Small intestine (tissue), 7 donors: ENCODE results near the gene HES2. TPM values are rescaled to one million over a fixed set of nuclear protein-coding genes. Genes with fewer than 3 reads are reported as not detected.
"Not testable (repeated sequence)": the region's sequence is repeated elsewhere in the genome, so short reads cannot be mapped to it uniquely, and the experiment has no call there.

Source experiments
- DNase-seq, 2 donors: peaks; one replicate each; pipeline versions ENCODE4 v3.0.0 to v3.0.0-alpha.2; 2013
- FAIRE-seq: peaks from 2 replicates; lab custom pipeline; 2012; peaks lifted over from hg19 to GRCh38; lab: Jason Lieb, UNC
- H3K27ac ChIP-seq, 3 donors: one replicate each; pipeline ENCODE4 v1.5.1; 2013; ENCODE audit warnings: low read length in 2 of 3, mild to moderate bottlenecking in 2 of 3, control low read depth in 1 of 3, inconsistent platforms in 1 of 3, low read depth in 1 of 3, moderate library complexity in 1 of 3
- H3K27me3 ChIP-seq, 3 donors: one replicate each; pipeline ENCODE4 v1.6.1; 2013; ENCODE audit warnings: low read length in 3 of 3, inconsistent platforms in 1 of 3; ENCODE audit not compliant: control insufficient read depth in 3 of 3, insufficient read depth in 3 of 3
- H3K36me3 ChIP-seq, 3 donors: one replicate each; pipeline ENCODE4 v1.6.1; 2013; ENCODE audit warnings: low read length in 3 of 3, inconsistent platforms in 1 of 3, low read depth in 1 of 3, mild to moderate bottlenecking in 1 of 3, moderate library complexity in 1 of 3; ENCODE audit not compliant: control insufficient read depth in 3 of 3, insufficient read depth in 2 of 3
- H3K4me1 ChIP-seq, 3 donors: one replicate each; pipeline ENCODE4 v1.6.1; 2013; ENCODE audit warnings: low read length in 2 of 3, inconsistent platforms in 1 of 3, low read depth in 1 of 3, mild to moderate bottlenecking in 1 of 3, moderate library complexity in 1 of 3; ENCODE audit not compliant: control insufficient read depth in 3 of 3, insufficient read depth in 2 of 3
- H3K4me3 ChIP-seq, 3 donors: one replicate each; pipeline ENCODE4 v1.5.1; 2013; ENCODE audit warnings: low read length in 3 of 3, control low read depth in 1 of 3, inconsistent platforms in 1 of 3, low read depth in 1 of 3, mild to moderate bottlenecking in 1 of 3, moderate library complexity in 1 of 3
- H3K9me3 ChIP-seq, 2 donors: one replicate each; pipeline ENCODE4 v1.6.1; 2013; ENCODE audit warnings: low read depth in 1 of 2, low read length in 1 of 2; ENCODE audit not compliant: control insufficient read depth in 2 of 2, insufficient read depth in 1 of 2
- WGBS, 3 donors: extraction: QIAGEN DNeasy Blood & Tissue Kit; methylation state at CpG; one replicate each; pipeline ENCODE4 v1.1.7; 2013; 5-methylcytosine and 5-hydroxymethylcytosine counted together
- polyA plus RNA-seq, 4 donors: library from polyadenylated mRNA; stranded (reverse) in 3 of 4; unstranded in 1 of 4; fragments of 200-250 nt in 3 of 4; fragments of 120-200 nt in 1 of 4; gene quantifications; one replicate each; pipeline versions ENCODE4 v1.2.1 to v1.2.3, GENCODE V29; 2013
- donor health status: healthy with polysubstance abuse.
- donor health status: control.
- donor health status: control.
- donor health status: Bipolar disorder and iron deficiency.
- donor health status: healthy.

The HES2 gene
- polyA plus RNA-seq, 4 donors = 0.55 to 2.2 (median 1.6) TPM

- peaks cover 0 to 4% (median 0%) of the 10 kb centered on the region in 3 donors for H3K4me1 ChIP-seq
- H3K27ac ChIP-seq = no peak overlapping the region
- no peak for DNase-seq
- H3K9me3 ChIP-seq = no peaks in the 10 kb centered on the region
- no peak overlapping the region for H3K4me3 ChIP-seq
- peaks cover 0 to 10% (median 0%) of the 10 kb centered on the region in 3 donors for H3K27me3 ChIP-seq
- FAIRE-seq = no peak
- no peaks in the 10 kb centered on the region for H3K36me3 ChIP-seq
- 65 to 67% (median 66%) methylated on average over 3 of the region's 3 CpGs for WGBS, 3 donors
These were observed 15.8 kb upstream of the HES2 start for GRCh38 chr1:6435547-6435946.

- DNase-seq (no peak), FAIRE-seq (no peak)
- WGBS, 3 donors = 86 to 93% (median 89%) methylated on average over 15 of the region's 15 CpGs
- Histone ChIP-seq H3K36me3 (no peaks in the 10 kb centered on the region), H3K9me3 (no peaks in the 10 kb centered on the region), H3K4me1 (peaks cover 0 to 4% (median 0%) of the 10 kb centered on the region in 3 donors), H3K27me3 (peaks cover 0 to 11% (median 2%) of the 10 kb centered on the region in 3 donors), H3K27ac (no peak overlapping the region), H3K4me3 (no peak overlapping the region)
These were observed 15.4 kb upstream of the HES2 start for GRCh38 chr1:6435129-6435528.

GRCh38 chr1:6434186-6434585, 14.5 kb upstream of the HES2 start:
- Histone ChIP-seq H3K4me1 (no peaks in the 10 kb centered on the region), H3K4me3 (no peak overlapping the region), H3K27me3 (peaks cover 0 to 8% (median 2%) of the 10 kb centered on the region in 3 donors), H3K27ac (no peak overlapping the region), H3K36me3 (no peaks in the 10 kb centered on the region), H3K9me3 (no peaks in the 10 kb centered on the region)
- DNase-seq = no peak
- no peak for FAIRE-seq
- WGBS, 3 donors = 71 to 83% (median 79%) methylated on average over 5 of the region's 5 CpGs

- H3K4me3 ChIP-seq, FAIRE-seq, DNase-seq, H3K27ac ChIP-seq, H3K9me3 ChIP-seq, H3K4me1 ChIP-seq, H3K36me3 ChIP-seq: not testable (repeated sequence)
- H3K27me3 ChIP-seq = peaks cover 0 to 10% (median 2%) of the 10 kb centered on the region in 3 donors
- WGBS, 3 donors = 65 to 74% (median 72%) methylated on average over 11 to 13 of the region's 13 CpGs
These were observed 12.2 kb upstream of the HES2 start for GRCh38 chr1:6431645-6432579.

- FAIRE-seq, DNase-seq, H3K27ac ChIP-seq, H3K4me3 ChIP-seq, H3K9me3 ChIP-seq, H3K36me3 ChIP-seq, H3K4me1 ChIP-seq: not testable (repeated sequence)
- H3K27me3 ChIP-seq = peaks cover 0 to 29% (median 7%) of the 10 kb centered on the region in 3 donors
- 39 to 51% (median 49%) methylated on average over 18 to 19 of the region's 19 CpGs for WGBS, 3 donors
These were observed 10.1 kb upstream of the HES2 start for GRCh38 chr1:6429660-6430411.

- not testable (repeated sequence) for H3K36me3 ChIP-seq, H3K4me3 ChIP-seq, FAIRE-seq, DNase-seq, H3K9me3 ChIP-seq, H3K27ac ChIP-seq, H3K4me1 ChIP-seq
- 73 to 83% (median 81%) methylated on average over 5 to 6 of the region's 6 CpGs for WGBS, 3 donors
- H3K27me3 ChIP-seq = peaks cover 0 to 40% (median 16%) of the 10 kb centered on the region in 3 donors
These were observed 8.7 kb upstream of the HES2 start for GRCh38 chr1:6428453-6428852.

- no peak overlapping the region for H3K27ac ChIP-seq
- DNase-seq = peak in 1 of 2 donors; percentile 60
- H3K27me3 ChIP-seq = peaks cover 0 to 47% (median 22%) of the 10 kb centered on the region in 3 donors
- H3K9me3 ChIP-seq = no peaks in the 10 kb centered on the region
- peaks cover 0 to 9% (median 2%) of the 10 kb centered on the region in 3 donors for H3K4me1 ChIP-seq
- 30 to 67% (median 50%) methylated on average over 24 to 26 of the region's 26 CpGs for WGBS, 3 donors
- FAIRE-seq = no peak
- no peaks in the 10 kb centered on the region for H3K36me3 ChIP-seq
- H3K4me3 ChIP-seq = no peak overlapping the region
These were observed 8.0 kb upstream of the HES2 start for GRCh38 chr1:6427441-6428390.
